ENCODE measurements around the gene CALR3. TPM values are rescaled to one million over a fixed set of nuclear protein-coding genes. Genes with fewer than 3 reads are reported as not detected.

CALR3 gene
- total and polyA plus RNA-seq, 2 of the 8 experiments (the other 6 are each of a cell fraction or from before 2014, with no cell fraction given) = 0.11 to 0.32 TPM

DNA sequence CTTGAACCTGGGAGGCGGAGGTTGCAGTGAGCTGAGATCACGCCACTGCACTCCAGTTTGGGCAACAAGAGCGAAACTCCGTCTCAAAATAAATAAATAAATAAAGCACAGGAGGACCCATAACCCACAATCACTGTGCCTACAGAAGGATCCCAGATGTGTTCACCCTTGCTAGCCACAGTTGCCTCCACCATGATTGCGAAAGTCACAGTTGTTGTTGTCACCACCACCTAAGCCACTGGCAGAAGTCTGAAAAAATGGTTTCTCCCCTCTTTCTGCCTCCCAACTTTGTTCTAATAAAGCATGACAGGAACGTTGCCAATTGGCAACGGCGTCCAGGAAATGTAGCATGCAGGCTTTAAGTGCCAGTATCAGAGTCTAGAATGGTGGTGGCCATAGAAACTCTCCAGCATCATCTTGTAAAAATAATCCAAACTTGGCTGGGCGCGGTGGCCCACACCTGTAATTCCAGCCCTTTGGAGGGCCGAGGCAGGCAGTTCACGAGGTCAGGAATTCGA, 22.0 kb downstream of the CALR3 start (continued):
- TF ChIP-seq, protein P1, sequence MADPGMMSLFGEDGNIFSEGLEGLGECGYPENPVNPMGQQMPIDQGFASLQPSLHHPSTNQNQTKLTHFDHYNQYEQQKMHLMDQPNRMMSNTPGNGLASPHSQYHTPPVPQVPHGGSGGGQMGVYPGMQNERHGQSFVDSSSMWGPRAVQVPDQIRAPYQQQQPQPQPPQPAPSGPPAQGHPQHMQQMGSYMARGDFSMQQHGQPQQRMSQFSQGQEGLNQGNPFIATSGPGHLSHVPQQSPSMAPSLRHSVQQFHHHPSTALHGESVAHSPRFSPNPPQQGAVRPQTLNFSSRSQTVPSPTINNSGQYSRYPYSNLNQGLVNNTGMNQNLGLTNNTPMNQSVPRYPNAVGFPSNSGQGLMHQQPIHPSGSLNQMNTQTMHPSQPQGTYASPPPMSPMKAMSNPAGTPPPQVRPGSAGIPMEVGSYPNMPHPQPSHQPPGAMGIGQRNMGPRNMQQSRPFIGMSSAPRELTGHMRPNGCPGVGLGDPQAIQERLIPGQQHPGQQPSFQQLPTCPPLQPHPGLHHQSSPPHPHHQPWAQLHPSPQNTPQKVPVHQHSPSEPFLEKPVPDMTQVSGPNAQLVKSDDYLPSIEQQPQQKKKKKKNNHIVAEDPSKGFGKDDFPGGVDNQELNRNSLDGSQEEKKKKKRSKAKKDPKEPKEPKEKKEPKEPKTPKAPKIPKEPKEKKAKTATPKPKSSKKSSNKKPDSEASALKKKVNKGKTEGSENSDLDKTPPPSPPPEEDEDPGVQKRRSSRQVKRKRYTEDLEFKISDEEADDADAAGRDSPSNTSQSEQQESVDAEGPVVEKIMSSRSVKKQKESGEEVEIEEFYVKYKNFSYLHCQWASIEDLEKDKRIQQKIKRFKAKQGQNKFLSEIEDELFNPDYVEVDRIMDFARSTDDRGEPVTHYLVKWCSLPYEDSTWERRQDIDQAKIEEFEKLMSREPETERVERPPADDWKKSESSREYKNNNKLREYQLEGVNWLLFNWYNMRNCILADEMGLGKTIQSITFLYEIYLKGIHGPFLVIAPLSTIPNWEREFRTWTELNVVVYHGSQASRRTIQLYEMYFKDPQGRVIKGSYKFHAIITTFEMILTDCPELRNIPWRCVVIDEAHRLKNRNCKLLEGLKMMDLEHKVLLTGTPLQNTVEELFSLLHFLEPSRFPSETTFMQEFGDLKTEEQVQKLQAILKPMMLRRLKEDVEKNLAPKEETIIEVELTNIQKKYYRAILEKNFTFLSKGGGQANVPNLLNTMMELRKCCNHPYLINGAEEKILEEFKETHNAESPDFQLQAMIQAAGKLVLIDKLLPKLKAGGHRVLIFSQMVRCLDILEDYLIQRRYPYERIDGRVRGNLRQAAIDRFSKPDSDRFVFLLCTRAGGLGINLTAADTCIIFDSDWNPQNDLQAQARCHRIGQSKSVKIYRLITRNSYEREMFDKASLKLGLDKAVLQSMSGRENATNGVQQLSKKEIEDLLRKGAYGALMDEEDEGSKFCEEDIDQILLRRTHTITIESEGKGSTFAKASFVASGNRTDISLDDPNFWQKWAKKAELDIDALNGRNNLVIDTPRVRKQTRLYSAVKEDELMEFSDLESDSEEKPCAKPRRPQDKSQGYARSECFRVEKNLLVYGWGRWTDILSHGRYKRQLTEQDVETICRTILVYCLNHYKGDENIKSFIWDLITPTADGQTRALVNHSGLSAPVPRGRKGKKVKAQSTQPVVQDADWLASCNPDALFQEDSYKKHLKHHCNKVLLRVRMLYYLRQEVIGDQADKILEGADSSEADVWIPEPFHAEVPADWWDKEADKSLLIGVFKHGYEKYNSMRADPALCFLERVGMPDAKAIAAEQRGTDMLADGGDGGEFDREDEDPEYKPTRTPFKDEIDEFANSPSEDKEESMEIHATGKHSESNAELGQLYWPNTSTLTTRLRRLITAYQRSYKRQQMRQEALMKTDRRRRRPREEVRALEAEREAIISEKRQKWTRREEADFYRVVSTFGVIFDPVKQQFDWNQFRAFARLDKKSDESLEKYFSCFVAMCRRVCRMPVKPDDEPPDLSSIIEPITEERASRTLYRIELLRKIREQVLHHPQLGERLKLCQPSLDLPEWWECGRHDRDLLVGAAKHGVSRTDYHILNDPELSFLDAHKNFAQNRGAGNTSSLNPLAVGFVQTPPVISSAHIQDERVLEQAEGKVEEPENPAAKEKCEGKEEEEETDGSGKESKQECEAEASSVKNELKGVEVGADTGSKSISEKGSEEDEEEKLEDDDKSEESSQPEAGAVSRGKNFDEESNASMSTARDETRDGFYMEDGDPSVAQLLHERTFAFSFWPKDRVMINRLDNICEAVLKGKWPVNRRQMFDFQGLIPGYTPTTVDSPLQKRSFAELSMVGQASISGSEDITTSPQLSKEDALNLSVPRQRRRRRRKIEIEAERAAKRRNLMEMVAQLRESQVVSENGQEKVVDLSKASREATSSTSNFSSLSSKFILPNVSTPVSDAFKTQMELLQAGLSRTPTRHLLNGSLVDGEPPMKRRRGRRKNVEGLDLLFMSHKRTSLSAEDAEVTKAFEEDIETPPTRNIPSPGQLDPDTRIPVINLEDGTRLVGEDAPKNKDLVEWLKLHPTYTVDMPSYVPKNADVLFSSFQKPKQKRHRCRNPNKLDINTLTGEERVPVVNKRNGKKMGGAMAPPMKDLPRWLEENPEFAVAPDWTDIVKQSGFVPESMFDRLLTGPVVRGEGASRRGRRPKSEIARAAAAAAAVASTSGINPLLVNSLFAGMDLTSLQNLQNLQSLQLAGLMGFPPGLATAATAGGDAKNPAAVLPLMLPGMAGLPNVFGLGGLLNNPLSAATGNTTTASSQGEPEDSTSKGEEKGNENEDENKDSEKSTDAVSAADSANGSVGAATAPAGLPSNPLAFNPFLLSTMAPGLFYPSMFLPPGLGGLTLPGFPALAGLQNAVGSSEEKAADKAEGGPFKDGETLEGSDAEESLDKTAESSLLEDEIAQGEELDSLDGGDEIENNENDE (IDR thresholded peaks at IDR 0.05; ENCODE audit: insufficient replicate concordance, low read length) = no peak
- TF ChIP-seq KDM4A (IDR thresholded peaks at IDR 0.05; ENCODE audit: low read depth, low read length, severe bottlenecking) = no peak
- TF ChIP-seq, protein P2, sequence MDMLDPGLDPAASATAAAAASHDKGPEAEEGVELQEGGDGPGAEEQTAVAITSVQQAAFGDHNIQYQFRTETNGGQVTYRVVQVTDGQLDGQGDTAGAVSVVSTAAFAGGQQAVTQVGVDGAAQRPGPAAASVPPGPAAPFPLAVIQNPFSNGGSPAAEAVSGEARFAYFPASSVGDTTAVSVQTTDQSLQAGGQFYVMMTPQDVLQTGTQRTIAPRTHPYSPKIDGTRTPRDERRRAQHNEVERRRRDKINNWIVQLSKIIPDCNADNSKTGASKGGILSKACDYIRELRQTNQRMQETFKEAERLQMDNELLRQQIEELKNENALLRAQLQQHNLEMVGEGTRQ (IDR thresholded peaks at IDR 0.05; ENCODE audit: low read length) = no peak
- no peak for TF ChIP-seq SIX5 (IDR thresholded peaks at IDR 0.05; ENCODE audit: low read depth, low read length)
- TF ChIP-seq NRF1 (IDR thresholded peaks at IDR 0.05; ENCODE audit: low read depth, low read length) = no peak
- no peak for TF ChIP-seq MAX (IDR thresholded peaks at IDR 0.05)
- TF ChIP-seq KDM1A (IDR thresholded peaks at IDR 0.05; ENCODE audit: borderline replicate concordance, low read length) = no peak
- TF ChIP-seq ZNF274 (IDR thresholded peaks at IDR 0.05; ENCODE audit: borderline replicate concordance, extremely low read depth, low read length) = no peak
- no peak for TF ChIP-seq BRCA1 (IDR thresholded peaks at IDR 0.05; ENCODE audit: low read depth, low read length)
- no peak for TF ChIP-seq HDAC2 (IDR thresholded peaks at IDR 0.05; ENCODE audit: borderline replicate concordance in 1 of 2, low read depth in 2 of 2, low read length in 2 of 2)

All from H1 (cell line).